ENCODE measurements around the gene ZNF133. TPM values are rescaled to one million over a fixed set of nuclear protein-coding genes. Genes with fewer than 3 reads are reported as not detected.

The ZNF133 gene
- total RNA-seq, 1 experiment from 2014 or later = 16.2 TPM

- ATAC-seq (no peak; the same call in 1 of the 2 replicates), DNase-seq (ENCODE audit: low spot score) (no peak)
- no peak overlapping the region for H3K27ac Mint-ChIP-seq
- H3K4me1 Mint-ChIP-seq = no peaks in the 10 kb centered on the region
- H3K36me3 Mint-ChIP-seq = no peaks in the 10 kb centered on the region
- no peaks in the 10 kb centered on the region for H3K27me3 Mint-ChIP-seq (ENCODE audit: low read depth)
- no peaks in the 10 kb centered on the region for H3K9me3 Mint-ChIP-seq
- TF ChIP-seq FOXJ3 (CRISPR knock-in tag; IDR thresholded peaks at IDR 0.05; ENCODE audit: borderline replicate concordance) (no peak), ZNF121 (CRISPR knock-in tag; IDR thresholded peaks at IDR 0.05) (peak; percentile 60; the same call in 1 of the 2 replicates), GTF2I (CRISPR knock-in tag; conservative IDR thresholded peaks at IDR 0.05) (0 out of 2 replicates have a peak, but pooled peaks have one; percentile 14)
- POLR2A ChIA-PET = no interaction called here
- H3K4me3 Mint-ChIP-seq = no peak overlapping the region
- CTCF ChIA-PET = interaction anchor here (0.5 to 2.2 kb wide), 10 partner anchors 9 to 250 kb away, joined by 3 to 18 read pairs (median 3); partner anchors contain the start of gene ZNF133
These were observed 30.0 kb upstream of the ZNF133 start for GRCh38 chr20:18258126-18258860.

GRCh38 chr20:18259730-18260129, 28.6 kb upstream of the ZNF133 start:
- TF ChIP-seq ZNF416 (CRISPR knock-in tag; IDR thresholded peaks at IDR 0.05) (no peak), ZBTB21 (CRISPR knock-in tag; IDR thresholded peaks at IDR 0.05; ENCODE audit: borderline replicate concordance) (no peak), SMAD3 (CRISPR knock-in tag; IDR thresholded peaks at IDR 0.05; ENCODE audit: borderline replicate concordance) (no peak), IRF2 (CRISPR knock-in tag; IDR thresholded peaks at IDR 0.05; ENCODE audit: borderline replicate concordance, low read depth) (no peak), ARID4B (CRISPR knock-in tag; IDR thresholded peaks at IDR 0.05; ENCODE audit: borderline replicate concordance) (no peak), CREM (CRISPR knock-in tag; IDR thresholded peaks at IDR 0.05) (no peak), IRF1 (CRISPR knock-in tag; IDR thresholded peaks at IDR 0.05) (no peak), ZNF232 (CRISPR knock-in tag; IDR thresholded peaks at IDR 0.05) (no peak), MLX (CRISPR knock-in tag; IDR thresholded peaks at IDR 0.05) (no peak), GRHL2 (CRISPR knock-in tag; IDR thresholded peaks at IDR 0.05; ENCODE audit: insufficient replicate concordance, severe bottlenecking) (no peak), ZNF138 (CRISPR knock-in tag; conservative IDR thresholded peaks at IDR 0.05) (no peak), E2F1 (CRISPR knock-in tag; IDR thresholded peaks at IDR 0.05) (no peak), RORB (CRISPR knock-in tag; IDR thresholded peaks at IDR 0.05) (no peak), SOX15 (CRISPR knock-in tag; IDR thresholded peaks at IDR 0.05) (no peak), ZNF423 (CRISPR knock-in tag; IDR thresholded peaks at IDR 0.05) (no peak), AR (CRISPR knock-in tag; IDR thresholded peaks at IDR 0.05) (no peak)
- ATAC-seq = no peak
- DNase-seq (ENCODE audit: low spot score) = no peak
- Mint-ChIP-seq H3K4me1 (no peaks in the 10 kb centered on the region), H3K27ac (no peak overlapping the region), H3K9me3 (no peaks in the 10 kb centered on the region), H3K27me3 (ENCODE audit: low read depth) (no peaks in the 10 kb centered on the region), H3K36me3 (no peaks in the 10 kb centered on the region), H3K4me3 (no peak overlapping the region)
- POLR2A ChIA-PET = no interaction called here
- CTCF ChIA-PET = interaction anchor here (2.2 kb wide), 1 partner anchor 121 kb away, joined by 18 read pairs; no protein-coding TSS in a partner anchor

Data from WTC11 (cell line).